GM18868 (cell line): ENCODE data around the gene SLCO1A2.

Experiments
- ATAC-seq: cut with Tn5 transposase; IDR thresholded peaks from one replicate; pipeline ENCODE4 v1.9.1; 2021; ENCODE audit warnings: mild to moderate bottlenecking, moderate library complexity; ENCODE audit not compliant: unreplicated experiment

SLCO1A2 gene

DNA sequence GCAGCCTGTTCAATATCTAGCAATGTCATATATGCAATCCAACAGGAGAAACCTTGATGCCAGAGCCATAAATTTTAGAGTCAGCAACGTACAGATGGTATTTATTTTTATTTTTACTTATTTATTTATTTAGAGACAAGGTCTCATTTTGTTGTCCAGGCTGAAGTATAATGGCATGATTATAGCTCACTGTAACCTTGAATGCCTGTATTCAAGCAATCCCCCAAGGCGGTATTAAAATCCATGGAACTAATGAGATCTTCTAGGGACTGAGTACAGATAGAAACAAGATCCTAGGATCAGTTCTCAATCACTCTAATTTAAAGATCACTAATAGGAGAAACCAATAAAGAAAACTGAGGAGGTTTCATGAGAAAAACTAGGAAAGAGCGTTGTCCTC lies 114.5 kb downstream of the SLCO1A2 start:
- no peak for ATAC-seq

DNA sequence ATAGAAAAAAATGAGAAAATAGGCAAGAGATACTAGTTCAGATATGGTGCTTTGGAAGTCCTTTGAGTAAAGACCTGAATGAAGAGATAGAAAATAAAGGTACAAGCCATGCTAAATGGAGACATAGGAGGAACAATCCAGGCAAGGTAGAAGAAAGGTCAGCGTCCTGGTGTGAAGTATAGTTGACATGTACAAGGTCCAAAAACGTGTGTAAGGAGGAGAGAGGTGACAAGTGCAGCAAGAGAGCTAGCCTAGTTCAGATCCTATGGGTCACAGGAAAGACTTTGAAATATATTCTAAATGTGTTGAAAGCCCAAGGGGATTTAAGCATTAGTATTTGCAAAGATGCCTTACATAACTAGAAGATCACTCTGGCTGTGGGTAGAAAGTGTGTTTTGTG lies 115.5 kb downstream of the SLCO1A2 start:
- ATAC-seq: no peak
